ENCODE data around the gene CBLN3. TPM values are rescaled to one million over a fixed set of nuclear protein-coding genes. Genes with fewer than 3 reads are reported as not detected.
"Not testable (repeated sequence)": the region's sequence is repeated elsewhere in the genome, so short reads cannot be mapped to it uniquely, and the experiment has no call there.

CBLN3 gene
- total RNA-seq, 2 donors from 2014 or later = 1.3 to 4.2 TPM

DNA sequence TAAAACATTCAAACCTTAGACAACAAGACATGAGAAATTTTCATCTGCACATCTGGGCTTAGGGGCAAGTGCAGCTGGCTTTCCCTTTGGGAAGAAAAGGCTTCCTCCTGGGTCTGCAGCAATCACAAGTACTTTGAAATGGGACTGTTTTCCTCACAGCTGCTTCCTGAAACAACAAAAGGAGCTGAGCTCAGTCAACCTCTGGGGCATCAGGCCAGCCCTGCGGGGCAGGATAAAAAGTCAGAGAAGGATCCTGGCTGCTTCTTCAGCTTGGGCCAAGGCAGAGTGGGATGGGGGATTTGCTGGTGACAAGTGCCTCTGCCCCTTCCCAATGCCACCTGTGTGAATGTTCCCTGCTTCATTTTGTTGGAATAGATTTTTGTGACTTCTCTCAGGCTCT, 29.3 kb upstream of the CBLN3 start:
- no peaks in the 10 kb centered on the region for H3K9me3 ChIP-seq
- DNase-seq (ENCODE audit: low spot score) (no peak), ATAC-seq (ENCODE audit: insufficient number of reproducible peaks, low FRiP score, low read depth) (no peak)
- no peaks in the 10 kb centered on the region for H3K4me1 ChIP-seq (ENCODE audit: control insufficient read depth in 1 of 2, low read depth in 2 of 2)
- H3K27me3 ChIP-seq (replicated peaks; ENCODE audit: insufficient read depth) = no peaks in the 10 kb centered on the region
- H3K36me3 ChIP-seq = no peaks in the 10 kb centered on the region
- H3K4me3 ChIP-seq = no peak overlapping the region
- H3K27ac ChIP-seq = no peak overlapping the region
- TF ChIP-seq, protein P1, sequence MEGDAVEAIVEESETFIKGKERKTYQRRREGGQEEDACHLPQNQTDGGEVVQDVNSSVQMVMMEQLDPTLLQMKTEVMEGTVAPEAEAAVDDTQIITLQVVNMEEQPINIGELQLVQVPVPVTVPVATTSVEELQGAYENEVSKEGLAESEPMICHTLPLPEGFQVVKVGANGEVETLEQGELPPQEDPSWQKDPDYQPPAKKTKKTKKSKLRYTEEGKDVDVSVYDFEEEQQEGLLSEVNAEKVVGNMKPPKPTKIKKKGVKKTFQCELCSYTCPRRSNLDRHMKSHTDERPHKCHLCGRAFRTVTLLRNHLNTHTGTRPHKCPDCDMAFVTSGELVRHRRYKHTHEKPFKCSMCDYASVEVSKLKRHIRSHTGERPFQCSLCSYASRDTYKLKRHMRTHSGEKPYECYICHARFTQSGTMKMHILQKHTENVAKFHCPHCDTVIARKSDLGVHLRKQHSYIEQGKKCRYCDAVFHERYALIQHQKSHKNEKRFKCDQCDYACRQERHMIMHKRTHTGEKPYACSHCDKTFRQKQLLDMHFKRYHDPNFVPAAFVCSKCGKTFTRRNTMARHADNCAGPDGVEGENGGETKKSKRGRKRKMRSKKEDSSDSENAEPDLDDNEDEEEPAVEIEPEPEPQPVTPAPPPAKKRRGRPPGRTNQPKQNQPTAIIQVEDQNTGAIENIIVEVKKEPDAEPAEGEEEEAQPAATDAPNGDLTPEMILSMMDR (IDR thresholded peaks at IDR 0.05) = no peak

DNA sequence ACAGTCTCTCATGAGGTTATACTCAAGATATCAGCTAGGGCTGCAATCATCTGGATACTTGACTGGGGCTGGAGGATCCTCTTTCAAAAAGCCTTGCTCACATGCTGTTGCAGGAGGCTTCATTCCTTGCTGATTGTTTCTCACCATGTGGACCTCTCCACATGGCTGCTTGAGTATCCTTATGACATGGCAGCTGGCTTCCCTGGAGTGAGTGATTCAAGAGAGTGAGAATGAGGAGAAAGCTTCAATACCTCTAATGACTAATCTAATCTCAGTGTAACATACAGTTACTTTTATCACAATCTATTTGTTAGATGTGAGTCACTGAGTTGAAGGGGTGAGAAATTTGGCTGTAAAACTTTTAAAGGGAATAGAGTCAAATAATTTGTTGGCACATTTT, 27.5 kb upstream of the CBLN3 start:
- TF ChIP-seq, protein P1 (IDR thresholded peaks at IDR 0.05) = no peak

DNA sequence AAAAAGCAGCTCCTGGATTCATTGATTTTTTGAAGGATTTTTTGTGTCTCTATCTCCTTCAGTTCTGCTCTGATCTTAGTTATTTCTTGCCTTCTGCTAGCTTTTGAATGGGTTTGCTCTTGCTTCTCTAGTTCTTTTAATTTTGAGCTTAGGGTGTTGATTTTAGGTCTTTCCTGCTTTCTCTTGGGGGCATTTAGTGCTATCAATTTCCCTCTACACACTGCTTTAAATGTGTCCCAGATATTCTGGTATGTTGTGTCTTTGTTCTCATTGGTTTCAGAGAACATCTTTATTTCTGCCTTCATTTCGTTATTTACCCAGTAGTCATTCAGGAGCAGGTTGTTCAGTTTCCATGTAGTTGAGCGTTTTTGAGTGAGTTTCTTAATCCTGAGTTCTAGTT, 21.4 kb upstream of the CBLN3 start:
- not testable (repeated sequence) for H3K4me3 ChIP-seq; ATAC-seq (ENCODE audit: insufficient number of reproducible peaks, low FRiP score, low read depth); H3K27me3 ChIP-seq (replicated peaks; ENCODE audit: insufficient read depth); H3K9me3 ChIP-seq; DNase-seq (ENCODE audit: low spot score); H3K36me3 ChIP-seq; H3K27ac ChIP-seq; H3K4me1 ChIP-seq (ENCODE audit: control insufficient read depth in 1 of 2, low read depth in 2 of 2)

More for the DNA sequence above, 27.5 kb upstream of the CBLN3 start:
- H3K9me3 ChIP-seq = no peaks in the 10 kb centered on the region
- no peak overlapping the region for H3K27ac ChIP-seq
- H3K36me3 ChIP-seq = no peaks in the 10 kb centered on the region
- DNase-seq (ENCODE audit: low spot score) (no peak), ATAC-seq (ENCODE audit: insufficient number of reproducible peaks, low FRiP score, low read depth) (no peak)
- H3K4me1 ChIP-seq (ENCODE audit: control insufficient read depth in 1 of 2, low read depth in 2 of 2) = no peaks in the 10 kb centered on the region
- H3K27me3 ChIP-seq (replicated peaks; ENCODE audit: insufficient read depth) = no peaks in the 10 kb centered on the region
- no peak overlapping the region for H3K4me3 ChIP-seq

DNA sequence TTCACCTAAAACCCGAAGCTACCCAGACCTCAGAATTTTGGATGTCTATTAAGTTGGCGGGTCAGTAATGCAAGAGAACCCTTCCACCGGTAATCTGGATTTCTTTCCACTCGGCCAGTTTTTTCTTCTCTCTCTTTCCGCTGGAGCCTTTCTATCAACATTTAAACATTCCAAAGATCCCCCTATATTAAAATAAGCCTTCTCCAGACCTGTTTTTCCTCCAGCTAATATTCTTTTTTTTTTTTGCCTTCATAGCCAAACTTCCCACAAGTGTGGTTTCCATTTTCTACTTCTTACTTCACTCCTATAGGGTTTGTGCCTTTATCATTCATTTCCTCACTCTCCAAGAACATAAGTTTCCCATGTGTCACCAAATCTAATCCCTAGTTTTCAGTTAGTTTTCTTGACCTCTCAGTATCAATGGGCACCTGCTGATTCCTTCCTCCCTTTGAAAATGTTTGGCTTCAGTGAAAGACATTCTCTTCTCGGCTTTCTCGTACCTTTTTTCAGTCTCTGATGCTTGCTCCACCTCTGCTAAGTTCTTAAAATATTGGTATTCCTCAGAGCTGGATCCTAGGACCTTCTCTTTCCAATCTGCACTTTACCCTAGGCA, 13.7 kb upstream of the CBLN3 start:
- DNase-seq (ENCODE audit: low spot score) (no peak), ATAC-seq (ENCODE audit: insufficient number of reproducible peaks, low FRiP score, low read depth) (no peak)
- H3K4me3 ChIP-seq = peak overlapping the region; percentile 95
- no peaks in the 10 kb centered on the region for H3K9me3 ChIP-seq
- peaks cover 22% of the 10 kb centered on the region for H3K36me3 ChIP-seq
- peak overlapping the region; percentile 100 for H3K27ac ChIP-seq
- TF ChIP-seq, protein P1 (IDR thresholded peaks at IDR 0.05) = no peak
- peaks cover 5 to 21% of the 10 kb centered on the region in 2 donors for H3K4me1 ChIP-seq (ENCODE audit: control insufficient read depth in 1 of 2, low read depth in 2 of 2)
- no peaks in the 10 kb centered on the region for H3K27me3 ChIP-seq (replicated peaks; ENCODE audit: insufficient read depth)

DNA sequence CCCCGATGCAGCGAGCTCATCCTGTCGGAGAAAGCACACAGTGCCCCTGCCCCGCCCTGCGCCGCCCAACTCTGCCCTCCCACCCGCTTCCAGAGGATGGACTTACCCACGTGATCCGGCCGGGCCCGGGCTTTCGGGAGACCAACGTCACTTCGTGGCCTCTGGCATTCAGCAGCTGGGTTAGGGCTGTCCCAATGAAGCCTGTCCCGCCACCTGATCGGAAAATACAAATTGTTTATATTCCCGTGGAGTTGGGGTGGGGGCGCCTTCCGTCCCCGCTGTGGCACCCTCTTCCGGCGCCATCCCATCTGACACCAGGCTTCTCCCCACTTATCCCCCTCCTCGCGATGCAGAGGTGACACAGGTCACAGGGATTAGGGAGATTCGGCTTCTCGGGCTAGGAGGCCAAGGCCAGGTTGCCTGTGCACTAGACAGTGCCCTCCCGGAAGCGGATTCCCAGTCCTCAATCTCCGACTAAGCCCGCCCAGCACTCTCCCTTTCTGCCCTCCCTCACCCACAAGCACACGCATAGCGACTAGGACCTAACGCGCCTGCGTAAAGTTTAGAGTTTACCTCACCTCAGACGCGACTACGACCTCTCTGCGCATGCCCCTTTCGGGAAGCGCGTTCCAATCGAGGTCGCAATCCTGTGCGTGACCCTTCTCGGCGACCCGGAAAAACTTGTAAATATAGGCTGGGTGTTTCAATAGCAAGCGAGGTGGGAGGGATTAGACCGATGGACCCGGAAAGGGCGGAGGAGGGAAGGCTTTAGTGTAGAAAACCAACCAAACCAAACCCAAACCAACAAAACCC, 13.0 kb upstream of the CBLN3 start, which contains the start of gene SDR39U1:
Gene SDR39U1 (minus strand): TSS at position 537 of the 813 bp plus-strand sequence. CDS start 7 bp downstream, at position 530.
- DNase-seq (ENCODE audit: low spot score) = peak; percentile 93
- no peaks in the 10 kb centered on the region for H3K9me3 ChIP-seq
- TF ChIP-seq, protein P1 (IDR thresholded peaks at IDR 0.05) = peak; percentile 2
- ATAC-seq (ENCODE audit: insufficient number of reproducible peaks, low FRiP score, low read depth) = peak; percentile 91
- no peaks in the 10 kb centered on the region for H3K27me3 ChIP-seq (replicated peaks; ENCODE audit: insufficient read depth)
- peaks cover 5 to 21% of the 10 kb centered on the region in 2 donors for H3K4me1 ChIP-seq (ENCODE audit: control insufficient read depth in 1 of 2, low read depth in 2 of 2)
- peak within 1 kb of the TSS; percentile 95 for H3K4me3 ChIP-seq
- H3K27ac ChIP-seq = peak within 1 kb of the TSS; percentile 100
- peaks cover 29% of the 10 kb centered on the region for H3K36me3 ChIP-seq
